HEK293 (cell line): ENCODE data around the gene VOPP1.

Experiments
- CTCF ChIA-PET: fragments of 350-600 bp; formaldehyde crosslinking; extraction: SDS; loops from one replicate; lab custom pipeline; 2021; ENCODE audit warnings: antibody characterized with exemption; lab: Yijun Ruan, JAX
- POLR2A ChIA-PET: fragments of 300-600 bp; formaldehyde crosslinking; extraction: SDS; loops from one replicate; lab custom pipeline; 2020; ENCODE audit warnings: antibody characterized with exemption, inconsistent platforms; lab: Yijun Ruan, JAX
- H3K27ac ChIP-seq: fragments of 200-500 bp; sonication (Bioruptor generic); 2 replicates; pipeline ENCODE4 v1.5.1; 2014; ENCODE audit warnings: low read depth, low read length, control low read depth, inconsistent platforms; ENCODE audit errors: extremely low read depth
- H3K36me3 ChIP-seq, 2 experiments: fragments of 200-500 bp in 1 of 2; sonication (Bioruptor generic) in 1 of 2; 1 replicate in 1 of 2; 2 replicates in 1 of 2; pipeline ENCODE4 v1.5.1; 2014 to 2017; ENCODE audit warnings: inconsistent platforms in 2 of 2, low read length in 2 of 2; ENCODE audit not compliant: control insufficient read depth in 2 of 2, insufficient read depth in 1 of 2
- H3K4me1 ChIP-seq: fragments of 200-500 bp; sonication (Bioruptor generic); 2 replicates; pipeline ENCODE4 v1.5.1; 2014; ENCODE audit warnings: mild to moderate bottlenecking, low read length, inconsistent platforms; ENCODE audit not compliant: control insufficient read depth, insufficient read depth
- H3K4me3 ChIP-seq: 2 replicates; pipeline ENCODE4 v1.5.1; 2011; ENCODE audit warnings: low read depth, mild to moderate bottlenecking, control low read depth, low read length, moderate library complexity
- H3K9me3 ChIP-seq: fragments of 200-500 bp; sonication (Bioruptor generic); 2 replicates; pipeline ENCODE4 v1.5.1; 2014; ENCODE audit warnings: low read depth, low read length, inconsistent platforms; ENCODE audit not compliant: control insufficient read depth, insufficient read depth
- PRDM1 ChIP-seq: fragments of 450-650 bp; formaldehyde crosslinking; IDR thresholded peaks from 2 replicates; pipeline ENCODE4; 2016; ENCODE audit warnings: missing biosample characterization, missing genetic modification characterization
- SCRT1 ChIP-seq: fragments of 450-650 bp; formaldehyde crosslinking; IDR thresholded peaks from 2 replicates; pipeline ENCODE4 v1.5.1; 2016; ENCODE audit warnings: missing biosample characterization, missing genetic modification characterization, borderline replicate concordance
- YY1 ChIP-seq: fragments of 450-650 bp; formaldehyde crosslinking; IDR thresholded peaks from 2 replicates; pipeline ENCODE4 v1.5.1; 2018; ENCODE audit warnings: missing biosample characterization, missing genetic modification characterization
- ZBTB21 ChIP-seq: fragments of 450-650 bp; formaldehyde crosslinking; IDR thresholded peaks from 2 replicates; pipeline ENCODE4 v1.5.1; 2017; ENCODE audit warnings: missing biosample characterization, missing genetic modification characterization
- ZEB2 ChIP-seq: fragments of 450-650 bp; formaldehyde crosslinking; IDR thresholded peaks from 2 replicates; pipeline ENCODE4 v1.5.1; 2016; ENCODE audit warnings: missing biosample characterization, missing genetic modification characterization
- ZFP69B ChIP-seq: fragments of 450-650 bp; formaldehyde crosslinking; IDR thresholded peaks from 2 replicates; pipeline ENCODE4 v1.5.1; 2016; ENCODE audit warnings: missing biosample characterization, missing genetic modification characterization
- ZNF121 ChIP-seq: fragments of 450-650 bp; formaldehyde crosslinking; IDR thresholded peaks from 2 replicates; pipeline ENCODE4 v1.5.1; 2016; ENCODE audit warnings: missing biosample characterization, missing genetic modification characterization
- ZNF155 ChIP-seq: fragments of 450-650 bp; formaldehyde crosslinking; IDR thresholded peaks from 2 replicates; pipeline ENCODE4 v1.5.1; 2016; ENCODE audit warnings: missing biosample characterization, missing genetic modification characterization
- ZNF169 ChIP-seq: fragments of 450-650 bp; formaldehyde crosslinking; IDR thresholded peaks from 2 replicates; pipeline ENCODE4 v1.5.1; 2016; ENCODE audit warnings: missing biosample characterization, missing genetic modification characterization
- ZNF24 ChIP-seq: fragments of 450-650 bp; formaldehyde crosslinking; IDR thresholded peaks from 2 replicates; pipeline ENCODE4 v1.5.1; 2016; ENCODE audit warnings: missing biosample characterization, missing genetic modification characterization
- ZNF394 ChIP-seq: fragments of 450-650 bp; formaldehyde crosslinking; IDR thresholded peaks from 2 replicates; pipeline ENCODE4 v1.5.1; 2016; ENCODE audit warnings: missing biosample characterization, missing genetic modification characterization, mild to moderate bottlenecking, moderate library complexity, borderline replicate concordance
- ZNF585B ChIP-seq: fragments of 450-650 bp; formaldehyde crosslinking; IDR thresholded peaks from 2 replicates; pipeline ENCODE4 v1.5.1; 2016; ENCODE audit warnings: missing biosample characterization, missing genetic modification characterization
- ZNF660 ChIP-seq: fragments of 450-650 bp; IDR thresholded peaks from 2 replicates; pipeline ENCODE4 v1.5.1; 2018; ENCODE audit warnings: missing biosample characterization, mild to moderate bottlenecking, missing genetic modification characterization
- ZNF747 ChIP-seq: fragments of 450-650 bp; formaldehyde crosslinking; IDR thresholded peaks from 2 replicates; pipeline ENCODE4 v1.5.1; 2016; ENCODE audit warnings: missing biosample characterization, missing genetic modification characterization
- ZNF792 ChIP-seq: fragments of 450-650 bp; formaldehyde crosslinking; IDR thresholded peaks from 2 replicates; pipeline ENCODE4 v1.5.1; 2016; ENCODE audit warnings: missing biosample characterization, missing genetic modification characterization
- ZXDB ChIP-seq: fragments of 450-650 bp; formaldehyde crosslinking; IDR thresholded peaks from 2 replicates; pipeline ENCODE4 v1.5.1; 2016; ENCODE audit warnings: missing biosample characterization, missing genetic modification characterization
- TF ChIP-seq, protein P1 (sequence below): fragments of 450-650 bp; formaldehyde crosslinking; IDR thresholded peaks from 2 replicates; pipeline ENCODE4 v1.5.1; 2016; ENCODE audit warnings: missing biosample characterization, missing genetic modification characterization
- TF ChIP-seq, protein P2 (sequence below): fragments of 450-650 bp; formaldehyde crosslinking; optimal IDR thresholded peaks from 2 replicates; pipeline ENCODE3; 2016; ENCODE audit warnings: missing biosample characterization, mild to moderate bottlenecking, missing genetic modification characterization
- TF ChIP-seq, protein P3 (sequence below): fragments of 450-650 bp; formaldehyde crosslinking; IDR thresholded peaks from 2 replicates; pipeline ENCODE4 v1.5.0; 2017; ENCODE audit warnings: missing biosample characterization, missing genetic modification characterization, borderline replicate concordance
- TF ChIP-seq, protein P4 (sequence below): fragments of 450-650 bp; formaldehyde crosslinking; IDR thresholded peaks from 2 replicates; pipeline ENCODE4 v1.5.1; 2017; ENCODE audit warnings: missing biosample characterization, missing genetic modification characterization
- TF ChIP-seq, protein P5 (sequence below): fragments of 450-650 bp; formaldehyde crosslinking; IDR thresholded peaks from 2 replicates; pipeline ENCODE4 v1.5.1; 2016; ENCODE audit warnings: missing biosample characterization, missing genetic modification characterization
- TF ChIP-seq, protein P6 (sequence below): fragments of 450-650 bp; formaldehyde crosslinking; IDR thresholded peaks from 2 replicates; pipeline ENCODE4 v1.5.1; 2016; ENCODE audit warnings: missing biosample characterization, missing genetic modification characterization

The VOPP1 gene

DNA sequence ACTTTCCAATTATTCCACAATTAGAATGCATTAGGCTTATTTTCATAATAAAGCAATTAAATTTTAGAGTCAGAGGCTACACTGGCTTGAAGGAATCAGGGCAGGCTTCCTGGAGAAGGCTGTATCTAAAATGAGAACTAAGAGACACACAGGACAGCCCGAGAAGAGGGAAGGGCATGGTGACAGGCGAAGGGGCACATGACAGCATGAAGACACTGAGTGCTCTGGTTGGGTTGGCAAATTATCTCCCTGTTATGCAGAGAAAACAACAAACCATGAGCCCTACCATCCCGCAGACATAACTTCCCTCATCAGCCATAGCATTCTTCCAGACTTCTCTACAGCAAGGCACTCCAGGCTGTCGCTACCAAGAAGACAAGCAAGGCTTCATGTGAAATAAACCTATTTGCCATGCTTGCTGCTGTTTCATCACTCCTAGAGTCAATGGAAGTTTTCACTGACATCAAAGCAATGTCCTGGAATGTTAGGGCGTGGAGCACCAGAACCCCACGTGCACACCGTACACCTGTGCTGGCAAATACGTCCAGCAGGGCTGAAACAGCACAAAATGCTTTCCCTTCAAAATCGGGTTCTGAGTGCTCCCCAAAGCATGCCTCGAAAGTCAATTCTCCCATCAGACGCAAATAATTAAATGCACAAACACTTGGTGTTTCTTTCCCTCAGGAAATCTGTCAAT, 21.3 kb downstream of the VOPP1 start (continued):
- TF ChIP-seq, protein P1, sequence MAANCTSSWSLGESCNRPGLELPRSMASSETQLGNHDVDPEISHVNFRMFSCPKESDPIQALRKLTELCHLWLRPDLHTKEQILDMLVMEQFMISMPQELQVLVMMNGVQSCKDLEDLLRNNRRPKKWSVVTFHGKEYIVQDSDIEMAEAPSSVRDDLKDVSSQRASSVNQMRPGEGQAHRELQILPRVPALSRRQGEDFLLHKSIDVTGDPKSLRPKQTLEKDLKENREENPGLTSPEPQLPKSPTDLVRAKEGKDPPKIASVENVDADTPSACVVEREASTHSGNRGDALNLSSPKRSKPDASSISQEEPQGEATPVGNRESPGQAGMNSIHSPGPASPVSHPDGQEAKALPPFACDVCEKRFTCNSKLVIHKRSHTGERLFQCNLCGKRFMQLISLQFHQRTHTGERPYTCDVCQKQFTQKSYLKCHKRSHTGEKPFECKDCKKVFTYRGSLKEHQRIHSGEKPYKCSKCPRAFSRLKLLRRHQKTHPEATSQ (tag by site-specific recombination), result no peak
- TF ChIP-seq ZNF24 (tag by site-specific recombination) (no peak), ZNF585B (tag by site-specific recombination) (no peak), ZNF747 (tag by site-specific recombination) (no peak)

DNA sequence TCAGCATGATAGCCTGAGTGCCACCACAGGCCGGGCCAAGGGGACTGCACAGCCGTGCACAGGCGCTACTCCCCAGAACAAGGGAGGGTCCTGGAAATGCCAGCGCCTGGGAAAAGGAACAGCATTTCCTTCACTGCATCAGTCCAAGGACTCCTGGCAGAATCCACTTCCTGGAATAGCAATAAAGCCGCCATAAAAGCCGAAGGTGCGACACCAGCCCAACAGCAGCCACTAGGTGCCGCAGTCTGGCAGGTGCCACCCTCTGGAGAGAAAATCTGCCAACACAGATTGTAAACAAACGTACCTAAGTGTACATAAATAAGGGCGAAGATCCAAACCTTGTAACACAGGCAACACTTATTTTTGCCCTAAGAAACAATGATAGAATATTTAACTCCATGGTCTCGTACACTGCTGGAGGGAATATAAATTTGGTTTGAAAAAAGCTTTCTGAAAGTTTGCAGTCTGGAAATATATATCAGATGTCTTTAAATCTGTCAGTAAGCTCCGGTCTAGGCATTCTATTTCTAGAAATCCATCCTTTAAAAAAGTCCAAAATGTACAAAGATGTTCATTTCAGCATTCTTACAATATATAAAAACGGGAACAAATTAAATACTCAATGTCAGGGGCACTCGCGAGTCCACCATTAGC, 22.2 kb downstream of the VOPP1 start:
- no peak overlapping the region for H3K27ac ChIP-seq
- CTCF ChIA-PET, result no interaction called here

More for the DNA sequence above, 22.2 kb downstream of the VOPP1 start:
- no peak overlapping the region for H3K4me3 ChIP-seq
- no peaks in the 10 kb centered on the region for H3K36me3 ChIP-seq
- H3K9me3 ChIP-seq, result no peaks in the 10 kb centered on the region
- 0 out of 2 replicates have a peak, but pooled peaks cover 2% of the 10 kb centered on the region for H3K4me1 ChIP-seq
- POLR2A ChIA-PET, result no interaction called here
- TF ChIP-seq SCRT1 (tag by site-specific recombination), result no peak
- TF ChIP-seq ZNF585B (tag by site-specific recombination), result no peak
- no peak for TF ChIP-seq ZFP69B (tag by site-specific recombination)
- TF ChIP-seq, protein P2, sequence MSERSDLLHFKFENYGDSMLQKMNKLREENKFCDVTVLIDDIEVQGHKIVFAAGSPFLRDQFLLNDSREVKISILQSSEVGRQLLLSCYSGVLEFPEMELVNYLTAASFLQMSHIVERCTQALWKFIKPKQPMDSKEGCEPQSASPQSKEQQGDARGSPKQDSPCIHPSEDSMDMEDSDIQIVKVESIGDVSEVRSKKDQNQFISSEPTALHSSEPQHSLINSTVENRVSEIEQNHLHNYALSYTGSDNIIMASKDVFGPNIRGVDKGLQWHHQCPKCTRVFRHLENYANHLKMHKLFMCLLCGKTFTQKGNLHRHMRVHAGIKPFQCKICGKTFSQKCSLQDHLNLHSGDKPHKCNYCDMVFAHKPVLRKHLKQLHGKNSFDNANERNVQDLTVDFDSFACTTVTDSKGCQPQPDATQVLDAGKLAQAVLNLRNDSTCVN (tag by site-specific recombination), result no peak
- TF ChIP-seq, protein P3, sequence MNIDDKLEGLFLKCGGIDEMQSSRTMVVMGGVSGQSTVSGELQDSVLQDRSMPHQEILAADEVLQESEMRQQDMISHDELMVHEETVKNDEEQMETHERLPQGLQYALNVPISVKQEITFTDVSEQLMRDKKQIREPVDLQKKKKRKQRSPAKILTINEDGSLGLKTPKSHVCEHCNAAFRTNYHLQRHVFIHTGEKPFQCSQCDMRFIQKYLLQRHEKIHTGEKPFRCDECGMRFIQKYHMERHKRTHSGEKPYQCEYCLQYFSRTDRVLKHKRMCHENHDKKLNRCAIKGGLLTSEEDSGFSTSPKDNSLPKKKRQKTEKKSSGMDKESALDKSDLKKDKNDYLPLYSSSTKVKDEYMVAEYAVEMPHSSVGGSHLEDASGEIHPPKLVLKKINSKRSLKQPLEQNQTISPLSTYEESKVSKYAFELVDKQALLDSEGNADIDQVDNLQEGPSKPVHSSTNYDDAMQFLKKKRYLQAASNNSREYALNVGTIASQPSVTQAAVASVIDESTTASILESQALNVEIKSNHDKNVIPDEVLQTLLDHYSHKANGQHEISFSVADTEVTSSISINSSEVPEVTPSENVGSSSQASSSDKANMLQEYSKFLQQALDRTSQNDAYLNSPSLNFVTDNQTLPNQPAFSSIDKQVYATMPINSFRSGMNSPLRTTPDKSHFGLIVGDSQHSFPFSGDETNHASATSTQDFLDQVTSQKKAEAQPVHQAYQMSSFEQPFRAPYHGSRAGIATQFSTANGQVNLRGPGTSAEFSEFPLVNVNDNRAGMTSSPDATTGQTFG (tag by site-specific recombination), result no peak
- TF ChIP-seq, protein P4, sequence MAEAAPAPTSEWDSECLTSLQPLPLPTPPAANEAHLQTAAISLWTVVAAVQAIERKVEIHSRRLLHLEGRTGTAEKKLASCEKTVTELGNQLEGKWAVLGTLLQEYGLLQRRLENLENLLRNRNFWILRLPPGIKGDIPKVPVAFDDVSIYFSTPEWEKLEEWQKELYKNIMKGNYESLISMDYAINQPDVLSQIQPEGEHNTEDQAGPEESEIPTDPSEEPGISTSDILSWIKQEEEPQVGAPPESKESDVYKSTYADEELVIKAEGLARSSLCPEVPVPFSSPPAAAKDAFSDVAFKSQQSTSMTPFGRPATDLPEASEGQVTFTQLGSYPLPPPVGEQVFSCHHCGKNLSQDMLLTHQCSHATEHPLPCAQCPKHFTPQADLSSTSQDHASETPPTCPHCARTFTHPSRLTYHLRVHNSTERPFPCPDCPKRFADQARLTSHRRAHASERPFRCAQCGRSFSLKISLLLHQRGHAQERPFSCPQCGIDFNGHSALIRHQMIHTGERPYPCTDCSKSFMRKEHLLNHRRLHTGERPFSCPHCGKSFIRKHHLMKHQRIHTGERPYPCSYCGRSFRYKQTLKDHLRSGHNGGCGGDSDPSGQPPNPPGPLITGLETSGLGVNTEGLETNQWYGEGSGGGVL (tag by site-specific recombination), result no peak
- TF ChIP-seq, protein P5, sequence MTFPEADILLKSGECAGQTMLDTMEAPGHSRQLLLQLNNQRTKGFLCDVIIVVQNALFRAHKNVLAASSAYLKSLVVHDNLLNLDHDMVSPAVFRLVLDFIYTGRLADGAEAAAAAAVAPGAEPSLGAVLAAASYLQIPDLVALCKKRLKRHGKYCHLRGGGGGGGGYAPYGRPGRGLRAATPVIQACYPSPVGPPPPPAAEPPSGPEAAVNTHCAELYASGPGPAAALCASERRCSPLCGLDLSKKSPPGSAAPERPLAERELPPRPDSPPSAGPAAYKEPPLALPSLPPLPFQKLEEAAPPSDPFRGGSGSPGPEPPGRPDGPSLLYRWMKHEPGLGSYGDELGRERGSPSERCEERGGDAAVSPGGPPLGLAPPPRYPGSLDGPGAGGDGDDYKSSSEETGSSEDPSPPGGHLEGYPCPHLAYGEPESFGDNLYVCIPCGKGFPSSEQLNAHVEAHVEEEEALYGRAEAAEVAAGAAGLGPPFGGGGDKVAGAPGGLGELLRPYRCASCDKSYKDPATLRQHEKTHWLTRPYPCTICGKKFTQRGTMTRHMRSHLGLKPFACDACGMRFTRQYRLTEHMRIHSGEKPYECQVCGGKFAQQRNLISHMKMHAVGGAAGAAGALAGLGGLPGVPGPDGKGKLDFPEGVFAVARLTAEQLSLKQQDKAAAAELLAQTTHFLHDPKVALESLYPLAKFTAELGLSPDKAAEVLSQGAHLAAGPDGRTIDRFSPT (tag by site-specific recombination), result no peak
- no peak for TF ChIP-seq ZNF660 (tag by site-specific recombination)
- no peak for TF ChIP-seq ZNF394 (tag by site-specific recombination)
- TF ChIP-seq ZEB2, result no peak
- no peak for TF ChIP-seq ZNF792 (tag by site-specific recombination)
- no peak for TF ChIP-seq ZBTB21 (tag by site-specific recombination)
- TF ChIP-seq ZXDB, result no peak
- TF ChIP-seq YY1 (tag by site-specific recombination), result no peak
- TF ChIP-seq ZNF155 (tag by site-specific recombination), result no peak
- TF ChIP-seq PRDM1 (tag by site-specific recombination), result no peak
- no peak for TF ChIP-seq ZNF169
- TF ChIP-seq, protein P6, sequence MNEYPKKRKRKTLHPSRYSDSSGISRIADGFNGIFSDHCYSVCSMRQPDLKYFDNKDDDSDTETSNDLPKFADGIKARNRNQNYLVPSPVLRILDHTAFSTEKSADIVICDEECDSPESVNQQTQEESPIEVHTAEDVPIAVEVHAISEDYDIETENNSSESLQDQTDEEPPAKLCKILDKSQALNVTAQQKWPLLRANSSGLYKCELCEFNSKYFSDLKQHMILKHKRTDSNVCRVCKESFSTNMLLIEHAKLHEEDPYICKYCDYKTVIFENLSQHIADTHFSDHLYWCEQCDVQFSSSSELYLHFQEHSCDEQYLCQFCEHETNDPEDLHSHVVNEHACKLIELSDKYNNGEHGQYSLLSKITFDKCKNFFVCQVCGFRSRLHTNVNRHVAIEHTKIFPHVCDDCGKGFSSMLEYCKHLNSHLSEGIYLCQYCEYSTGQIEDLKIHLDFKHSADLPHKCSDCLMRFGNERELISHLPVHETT (tag by site-specific recombination), result no peak
- no peak for TF ChIP-seq ZNF121 (tag by site-specific recombination)
